ENCODE measurements around the gene C1R.

The C1R gene

GRCh38 chr12:7068240-7068993, 23.8 kb downstream of the C1R start:
- no peak for DNase-seq (ENCODE audit: extremely low read depth, low read depth)

GRCh38 chr12:7067096-7067495, 25.1 kb downstream of the C1R start:
- no peak for DNase-seq (ENCODE audit: extremely low read depth, low read depth)
- TF ChIP-seq CTCF (IDR thresholded peaks at IDR 0.05; ENCODE audit: low read depth, low read length) = no peak

More at GRCh38 chr12:7068240-7068993, 23.8 kb downstream of the C1R start:
- no peak for TF ChIP-seq CTCF (IDR thresholded peaks at IDR 0.05; ENCODE audit: low read depth, low read length)

GRCh38 chr12:7066596-7066995, 25.6 kb downstream of the C1R start:
- no peak for TF ChIP-seq CTCF (IDR thresholded peaks at IDR 0.05; ENCODE audit: low read depth, low read length)
- DNase-seq (ENCODE audit: extremely low read depth, low read depth) = no peak

- no peak for DNase-seq (ENCODE audit: extremely low read depth, low read depth)
- no peak for TF ChIP-seq CTCF (IDR thresholded peaks at IDR 0.05; ENCODE audit: low read depth, low read length)
Observed at GRCh38 chr12:7065073-7065623, 27.1 kb downstream of the C1R start.

- no peak for DNase-seq (ENCODE audit: extremely low read depth, low read depth)
- TF ChIP-seq CTCF (IDR thresholded peaks at IDR 0.05; ENCODE audit: low read depth, low read length) = no peak
Observed at GRCh38 chr12:7064516-7064915, 27.7 kb downstream of the C1R start.

- no peak for DNase-seq (ENCODE audit: extremely low read depth, low read depth)
Observed at GRCh38 chr12:7061596-7061995, 30.6 kb downstream of the C1R start.

More at GRCh38 chr12:7061596-7061995, 30.6 kb downstream of the C1R start:
- TF ChIP-seq CTCF (IDR thresholded peaks at IDR 0.05; ENCODE audit: low read depth, low read length) = no peak
